Endodermal cell (in vitro differentiated cells): ENCODE data around the gene OR2T6. TPM values are rescaled to one million over a fixed set of nuclear protein-coding genes. Genes with fewer than 3 reads are reported as not detected.

Experiments used
- DNase-seq: peaks from one replicate; pipeline ENCODE4 v3.0.0-alpha.2; 2017
- H3K27ac ChIP-seq: 2 replicates; pipeline ENCODE4 v1.5.1; 2013; ENCODE audit warnings: mild to moderate bottlenecking, low read depth, low read length, moderate library complexity
- H3K27me3 ChIP-seq: 2 replicates; pipeline ENCODE4 v1.6.1; 2013; ENCODE audit warnings: mild to moderate bottlenecking, low read length, moderate library complexity; ENCODE audit not compliant: insufficient read depth, control insufficient read depth, poor library complexity, severe bottlenecking
- H3K36me3 ChIP-seq: 2 replicates; pipeline ENCODE4 v1.7.0; 2013; ENCODE audit warnings: mild to moderate bottlenecking, low read length, moderate library complexity; ENCODE audit not compliant: control insufficient read depth, insufficient read depth
- H3K4me1 ChIP-seq: one replicate; pipeline ENCODE4 v1.7.0; 2013; ENCODE audit warnings: low read length; ENCODE audit not compliant: control insufficient read depth, insufficient read depth
- H3K4me3 ChIP-seq: 2 replicates; pipeline ENCODE4 v1.5.1; 2013; ENCODE audit warnings: mild to moderate bottlenecking, low read length, moderate library complexity
- H3K9ac ChIP-seq: 2 replicates; pipeline ENCODE4 v1.6.1; 2013; ENCODE audit warnings: mild to moderate bottlenecking, low read length, moderate library complexity; ENCODE audit not compliant: poor library complexity, severe bottlenecking; ENCODE audit errors: extremely low read depth
- H3K9me3 ChIP-seq: 2 replicates; pipeline ENCODE4 v1.6.1; 2013; ENCODE audit warnings: mild to moderate bottlenecking, low read length, moderate library complexity; ENCODE audit not compliant: control insufficient read depth
- H3K27ac Mint-ChIP-seq: 2 replicates; pipeline ENCODE4 v1.8.0; 2020; ENCODE audit warnings: mixed read lengths
- H3K27me3 Mint-ChIP-seq: 2 replicates; pipeline ENCODE4 v1.8.0; 2021; ENCODE audit warnings: mild to moderate bottlenecking, mixed read lengths; ENCODE audit not compliant: insufficient read depth
- H3K36me3 Mint-ChIP-seq: 2 replicates; pipeline ENCODE4 v1.8.0; 2020; ENCODE audit warnings: low read depth, mixed read lengths
- H3K4me1 Mint-ChIP-seq: 2 replicates; pipeline ENCODE4 v1.8.0; 2020; ENCODE audit warnings: mixed read lengths
- H3K4me3 Mint-ChIP-seq: 2 replicates; pipeline ENCODE4 v1.8.0; 2020; ENCODE audit warnings: mild to moderate bottlenecking, moderate library complexity, mixed read lengths
- H3K9me3 Mint-ChIP-seq: 2 replicates; pipeline ENCODE4 v1.8.0; 2020; ENCODE audit warnings: mild to moderate bottlenecking, mixed read lengths
- CTCF ChIP-seq: fragments of 200-600 bp; sonication (generic); conservative IDR thresholded peaks from 2 replicates; pipeline ENCODE4 v1.5.0; 2021; ENCODE audit warnings: antibody characterized with exemption, mild to moderate bottlenecking
- WGBS, 2 experiments: methylation state at CpG; one replicate each; pipeline versions ENCODE4 v1.1.5 to v1.1.7; 2013; ENCODE audit warnings: missing lambda C conversion rate in 2 of 2, mixed read lengths in 1 of 2; ENCODE audit not compliant: insufficient coverage in 1 of 2, insufficient read length in 1 of 2; 5-methylcytosine and 5-hydroxymethylcytosine counted together
- total RNA-seq, 2 donors: library from RNA; stranded (reverse); fragmentation: NEBNext Ultra II Directional in 1 of 2; extraction: Animal tissue kit (Norgen Biotek cat#: 25700) in 1 of 2; gene quantifications; 2 replicates in 1 of 2; 3 replicates in 1 of 2; pipeline ENCODE4 v1.2.1, GENCODE V29; 2021

OR2T6 gene
- total RNA-seq, 2 donors from 2014 or later, result not detected

- no peak for DNase-seq
- Histone ChIP-seq H3K9ac (no peak within 1 kb of the TSS), H3K9me3 (peaks cover 90% of the 10 kb centered on the region)
These were observed 27.2 kb downstream of the OR2T6 start, which contains the start of gene OR2T1 for GRCh38 chr1:248402748-248403147. Gene OR2T1, plus strand, starts transcription at chr1:248403048. Its CDS starts 3,100 bp downstream, at chr1:248406148.

GRCh38 chr1:248404024-248404423, 28.5 kb downstream of the OR2T6 start:
- Mint-ChIP-seq H3K9me3 (peaks cover 78% of the 10 kb centered on the region), H3K36me3 (no peaks in the 10 kb centered on the region), H3K27ac (no peak overlapping the region), H3K4me1 (no peaks in the 10 kb centered on the region), H3K27me3 (no peaks in the 10 kb centered on the region), H3K4me3 (no peak overlapping the region)
- no peaks in the 10 kb centered on the region for H3K36me3 ChIP-seq
- no peaks in the 10 kb centered on the region for H3K4me1 ChIP-seq
- peaks cover 89% of the 10 kb centered on the region for H3K9me3 ChIP-seq
- DNase-seq, result no peak
- 73 to 77% methylated on average over 3 to 6 of the region's 6 CpGs for WGBS, 2 experiments
- no peak overlapping the region for H3K9ac ChIP-seq
- peak overlapping the region; percentile 63 for H3K4me3 ChIP-seq
- H3K27me3 ChIP-seq, result no peaks in the 10 kb centered on the region
- TF ChIP-seq CTCF, result no peak
- no peak overlapping the region for H3K27ac ChIP-seq

More at GRCh38 chr1:248402748-248403147, 27.2 kb downstream of the OR2T6 start, which contains the start of gene OR2T1:
- no peaks in the 10 kb centered on the region for H3K36me3 ChIP-seq
- no peaks in the 10 kb centered on the region for H3K36me3 Mint-ChIP-seq
- H3K27me3 Mint-ChIP-seq, result no peaks in the 10 kb centered on the region
- no peak within 1 kb of the TSS for H3K4me3 Mint-ChIP-seq
- H3K4me1 ChIP-seq, result no peaks in the 10 kb centered on the region
- peaks cover 79% of the 10 kb centered on the region for H3K9me3 Mint-ChIP-seq
- H3K27ac Mint-ChIP-seq, result no peak within 1 kb of the TSS
- WGBS, 2 experiments, result no CpG with 5 or more reads among the region's 3 CpGs
- H3K4me1 Mint-ChIP-seq, result no peaks in the 10 kb centered on the region
- H3K27ac ChIP-seq, result no peak within 1 kb of the TSS
- H3K27me3 ChIP-seq, result no peaks in the 10 kb centered on the region
- H3K4me3 ChIP-seq, result peak within 1 kb of the TSS; percentile 63
- no peak for TF ChIP-seq CTCF

GRCh38 chr1:248406721-248407692, 31.5 kb downstream of the OR2T6 start:
- Histone ChIP-seq H3K9me3 (peaks cover 91% of the 10 kb centered on the region), H3K4me3 (peak overlapping the region; percentile 40), H3K27ac (no peak overlapping the region), H3K27me3 (no peaks in the 10 kb centered on the region), H3K9ac (no peak overlapping the region), H3K36me3 (no peaks in the 10 kb centered on the region), H3K4me1 (no peaks in the 10 kb centered on the region)
- H3K4me1 Mint-ChIP-seq, result no peaks in the 10 kb centered on the region
- peaks cover 79% of the 10 kb centered on the region for H3K9me3 Mint-ChIP-seq
- DNase-seq, result no peak
- H3K36me3 Mint-ChIP-seq, result no peaks in the 10 kb centered on the region
- TF ChIP-seq CTCF, result no peak
- 50 to 63% methylated on average over 4 to 8 of the region's 8 CpGs for WGBS, 2 experiments
- no peaks in the 10 kb centered on the region for H3K27me3 Mint-ChIP-seq
- H3K27ac Mint-ChIP-seq, result no peak overlapping the region
- no peak overlapping the region for H3K4me3 Mint-ChIP-seq
